WTC11 (cell line): Measurements from ENCODE around the gene FAM193A. TPM values are rescaled to one million over a fixed set of nuclear protein-coding genes. Genes with fewer than 3 reads are reported as not detected.

Experiments used
- ATAC-seq: fragments of 200-7000 bp; cut with Tn5 transposase; 2 replicates; pipeline ENCODE4 v1.10.0; 2021; ENCODE audit warnings: mild to moderate bottlenecking, moderate library complexity
- CTCF ChIA-PET: fragments of 300-600 bp; sonication (Branson Sonifier 250); formaldehyde crosslinking; loops from one replicate; lab custom pipeline; 2021; ENCODE audit warnings: antibody characterized with exemption; lab: Charles Lee
- POLR2A ChIA-PET: fragments of 350-600 bp; sonication (Branson Sonifier 250); formaldehyde crosslinking; loops from one replicate; lab custom pipeline; 2021; ENCODE audit warnings: antibody characterized with exemption; lab: Charles Lee
- DNase-seq: peaks from one replicate; pipeline ENCODE4 v3.0.0; 2021; ENCODE audit warnings: low spot score
- H3K27ac Mint-ChIP-seq: 2 replicates; pipeline ENCODE4 v1.8.0; 2021; ENCODE audit warnings: mixed read lengths
- H3K27me3 Mint-ChIP-seq: 2 replicates; pipeline ENCODE4 v1.8.0; 2021; ENCODE audit warnings: low read depth, mild to moderate bottlenecking, moderate library complexity, mixed read lengths
- H3K36me3 Mint-ChIP-seq: 2 replicates; pipeline ENCODE4 v1.8.0; 2021; ENCODE audit warnings: mixed read lengths
- H3K4me1 Mint-ChIP-seq: 2 replicates; pipeline ENCODE4 v1.8.0; 2022; ENCODE audit warnings: mixed read lengths
- H3K4me3 Mint-ChIP-seq: 2 replicates; pipeline ENCODE4 v1.8.0; 2021; ENCODE audit warnings: mild to moderate bottlenecking, moderate library complexity, mixed read lengths
- H3K9me3 Mint-ChIP-seq: 2 replicates; pipeline ENCODE4 v1.8.0; 2021; ENCODE audit warnings: mixed read lengths
- AFF4 ChIP-seq: sonication (generic); formaldehyde crosslinking; IDR thresholded peaks from 2 replicates; pipeline ENCODE4 v1.8.1; 2023; ENCODE audit warnings: mild to moderate bottlenecking, missing genetic modification reagents, borderline replicate concordance
- AR ChIP-seq: fragments of 250-450 bp; sonication (Bioruptor Pico); IDR thresholded peaks from 2 replicates; pipeline ENCODE4 v1.9.0; 2021; ENCODE audit warnings: mild to moderate bottlenecking
- E2F5 ChIP-seq: sonication (generic); formaldehyde crosslinking; IDR thresholded peaks from 2 replicates; pipeline ENCODE4 v1.8.1; 2022; ENCODE audit warnings: mild to moderate bottlenecking, moderate library complexity, missing genetic modification reagents
- EMX1 ChIP-seq: fragments of 250-450 bp; sonication (Bioruptor Pico); IDR thresholded peaks from 2 replicates; pipeline ENCODE4 v1.8.0; 2021; ENCODE audit warnings: mild to moderate bottlenecking
- ERG ChIP-seq: fragments of 250-450 bp; sonication (Bioruptor Pico); IDR thresholded peaks from 2 replicates; pipeline ENCODE4 v1.8.0; 2021; ENCODE audit warnings: mild to moderate bottlenecking
- FOXP1 ChIP-seq: sonication (generic); formaldehyde crosslinking; IDR thresholded peaks from 2 replicates; pipeline ENCODE4 v1.8.0; 2022; ENCODE audit warnings: missing genetic modification reagents, mild to moderate bottlenecking, moderate library complexity, borderline replicate concordance
- FOXP4 ChIP-seq: sonication (generic); formaldehyde crosslinking; IDR thresholded peaks from 2 replicates; pipeline ENCODE4 v1.8.0; 2022; ENCODE audit warnings: mild to moderate bottlenecking, missing genetic modification reagents
- GTF2I ChIP-seq: fragments of 250-450 bp; sonication (Bioruptor Pico); conservative IDR thresholded peaks from 2 replicates; pipeline ENCODE4 v1.4.0; 2021; ENCODE audit warnings: mild to moderate bottlenecking
- HMGXB4 ChIP-seq: sonication (generic); formaldehyde crosslinking; IDR thresholded peaks from 2 replicates; pipeline ENCODE4 v1.8.1; 2023; ENCODE audit warnings: mild to moderate bottlenecking, moderate library complexity, missing genetic modification reagents
- IRF2 ChIP-seq: sonication (generic); formaldehyde crosslinking; IDR thresholded peaks from 2 replicates; pipeline ENCODE4 v1.8.0; 2022; ENCODE audit warnings: low read depth, missing genetic modification reagents, borderline replicate concordance
- PRDM15 ChIP-seq: sonication (generic); formaldehyde crosslinking; IDR thresholded peaks from 2 replicates; pipeline ENCODE4 v1.8.0; 2022; ENCODE audit warnings: missing genetic modification reagents
- RELA ChIP-seq: sonication (generic); formaldehyde crosslinking; IDR thresholded peaks from 2 replicates; pipeline ENCODE4 v1.8.1; 2022; ENCODE audit warnings: missing genetic modification reagents, mild to moderate bottlenecking, borderline replicate concordance
- SMAD3 ChIP-seq: sonication (generic); formaldehyde crosslinking; IDR thresholded peaks from 2 replicates; pipeline ENCODE4 v1.8.0; 2022; ENCODE audit warnings: missing genetic modification reagents, mild to moderate bottlenecking, borderline replicate concordance
- SMAD4 ChIP-seq: sonication (generic); formaldehyde crosslinking; IDR thresholded peaks from 2 replicates; pipeline ENCODE4 v1.8.0; 2022; ENCODE audit warnings: mild to moderate bottlenecking, missing genetic modification reagents
- ZNF138 ChIP-seq: sonication (generic); formaldehyde crosslinking; conservative IDR thresholded peaks from 2 replicates; pipeline ENCODE4 v1.8.1; 2022; ENCODE audit warnings: mild to moderate bottlenecking, moderate library complexity, missing genetic modification reagents
- ZNF263 ChIP-seq: sonication (generic); formaldehyde crosslinking; IDR thresholded peaks from 2 replicates; pipeline ENCODE4 v1.8.1; 2022; ENCODE audit warnings: low read depth, mild to moderate bottlenecking, moderate library complexity, missing genetic modification reagents
- ZNF281 ChIP-seq: sonication (generic); formaldehyde crosslinking; IDR thresholded peaks from 2 replicates; pipeline ENCODE4 v1.8.0; 2023; ENCODE audit warnings: mild to moderate bottlenecking, missing genetic modification reagents
- ZNF671 ChIP-seq: fragments of 250-450 bp; sonication (Bioruptor Pico); IDR thresholded peaks from 2 replicates; pipeline ENCODE4 v1.8.0; 2021; ENCODE audit warnings: mild to moderate bottlenecking
- total RNA-seq: library from RNA; stranded (reverse); gene quantifications from 3 replicates; pipeline ENCODE4 v1.2.3, GENCODE V29; 2021

Gene FAM193A
- total RNA-seq, 1 experiment from 2014 or later: 28.1 TPM

GRCh38 chr4:2666722-2667247 is 130.3 kb downstream of the FAM193A start:
- POLR2A ChIA-PET: no interaction called here
- no peak for DNase-seq
- Mint-ChIP-seq H3K27me3 (no peaks in the 10 kb centered on the region), H3K4me1 (peaks cover 2% of the 10 kb centered on the region; the same call in 1 of the 2 replicates), H3K9me3 (no peaks in the 10 kb centered on the region), H3K36me3 (peaks cover 37% of the 10 kb centered on the region), H3K4me3 (no peak overlapping the region), H3K27ac (no peak overlapping the region)
- CTCF ChIA-PET: no interaction called here
- no peak for TF ChIP-seq HMGXB4 (CRISPR knock-in tag)
- TF ChIP-seq AR (CRISPR knock-in tag): no peak
- TF ChIP-seq IRF2 (CRISPR knock-in tag): no peak
- TF ChIP-seq FOXP4 (CRISPR knock-in tag): no peak
- TF ChIP-seq PRDM15 (CRISPR knock-in tag): no peak
- TF ChIP-seq RELA (CRISPR knock-in tag): no peak
- no peak for TF ChIP-seq AFF4 (CRISPR knock-in tag)
- no peak for TF ChIP-seq ZNF138
- no peak for TF ChIP-seq EMX1 (CRISPR knock-in tag)
- TF ChIP-seq SMAD3 (CRISPR knock-in tag): no peak
- no peak for TF ChIP-seq FOXP1
- no peak for TF ChIP-seq GTF2I
- TF ChIP-seq ZNF281: no peak
- TF ChIP-seq ZNF671 (CRISPR knock-in tag): no peak
- no peak for TF ChIP-seq ERG (CRISPR knock-in tag)
- TF ChIP-seq ZNF263: no peak
- TF ChIP-seq E2F5: no peak
- TF ChIP-seq SMAD4 (CRISPR knock-in tag): no peak
- no peak for ATAC-seq
